Activated naive CD4-positive, alpha-beta T cell (primary cell): Measurements from ENCODE around the gene ACRBP.

Experiments
- DNase-seq, 4 experiments: peaks; one replicate each; lab custom pipeline; 2025; lab: John Stamatoyannopoulos, UW

ACRBP gene

DNA sequence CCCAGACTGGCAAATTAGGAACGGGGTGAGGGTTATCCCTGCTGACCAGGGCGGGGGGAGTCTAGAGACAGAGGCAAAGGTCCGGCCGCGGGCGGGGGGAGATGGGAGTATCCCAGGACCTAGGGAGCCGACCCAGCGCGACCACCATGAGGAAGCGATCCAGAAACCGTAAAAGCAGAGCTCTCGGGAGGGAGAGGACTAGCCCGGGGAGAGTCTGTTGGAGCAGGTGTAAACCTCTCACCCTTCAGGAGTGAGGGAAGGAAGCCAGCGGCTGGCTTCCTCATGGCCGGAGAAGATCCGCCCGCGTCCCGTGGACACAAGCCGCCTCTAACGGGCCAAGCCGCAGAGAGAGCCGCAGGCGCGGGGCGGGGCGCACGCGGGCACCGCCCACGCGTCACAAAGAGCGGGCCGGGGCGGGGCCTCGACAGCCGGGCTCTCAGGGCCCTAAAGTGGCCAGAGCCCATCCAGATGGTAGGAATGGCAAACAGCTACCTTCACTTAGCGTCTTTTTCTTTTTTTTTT lies at the start of gene ACRBP:
ACRBP (minus strand) TSS at position 350 of the 522 bp plus-strand sequence; CDS start at position 284, 66 bp downstream.
- DNase-seq = peak in 1 of 4 experiments; percentile 15

GRCh38 chr12:6695313-6696045 lies 48.2 kb upstream of the ACRBP start:
- DNase-seq = no peak

- no peak for DNase-seq
Measured at GRCh38 chr12:6694701-6695100, 47.5 kb upstream of the ACRBP start.

DNA sequence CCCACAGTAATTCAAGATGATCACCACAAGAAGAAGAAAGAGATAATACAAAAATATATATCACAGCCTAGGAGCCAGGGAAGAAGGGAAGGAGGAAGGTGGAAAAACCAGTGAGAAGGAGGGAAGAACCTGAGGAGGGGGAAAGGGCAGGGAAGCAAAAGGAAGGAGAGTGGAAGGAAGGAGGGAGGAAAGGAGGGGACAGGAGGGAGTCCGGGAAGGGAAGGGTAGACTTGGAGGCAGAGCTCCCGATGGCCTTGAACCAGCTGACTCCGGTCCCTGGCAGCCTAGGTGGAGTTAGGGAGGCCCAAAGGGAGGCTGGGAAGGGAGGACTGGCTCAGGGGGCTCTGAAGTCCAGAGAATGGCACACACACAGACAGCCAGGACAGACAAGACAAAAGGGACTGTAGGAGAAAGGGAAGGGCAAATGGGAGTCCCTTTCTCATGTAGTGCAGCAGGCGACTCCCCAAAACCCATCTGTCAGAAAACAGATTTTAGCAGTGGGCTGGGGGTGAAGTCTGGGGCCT lies 46.7 kb upstream of the ACRBP start:
- DNase-seq = no peak

GRCh38 chr12:6692888-6693287 lies 45.7 kb upstream of the ACRBP start:
- no peak for DNase-seq

- no peak for DNase-seq
Measured at GRCh38 chr12:6691473-6691872, 44.2 kb upstream of the ACRBP start.

- peak; percentile 82 to 92 (median 86) for DNase-seq
Measured at GRCh38 chr12:6688999-6689882, 42.0 kb upstream of the ACRBP start, which contains the start of gene ZNF384. Gene ZNF384 (minus strand): TSS chr12:6689375. CDS start chr12:6679520, 9,855 bp downstream.

GRCh38 chr12:6688543-6688998 lies 41.3 kb upstream of the ACRBP start:
- DNase-seq = peak in 1 of 4 experiments; percentile 39

DNA sequence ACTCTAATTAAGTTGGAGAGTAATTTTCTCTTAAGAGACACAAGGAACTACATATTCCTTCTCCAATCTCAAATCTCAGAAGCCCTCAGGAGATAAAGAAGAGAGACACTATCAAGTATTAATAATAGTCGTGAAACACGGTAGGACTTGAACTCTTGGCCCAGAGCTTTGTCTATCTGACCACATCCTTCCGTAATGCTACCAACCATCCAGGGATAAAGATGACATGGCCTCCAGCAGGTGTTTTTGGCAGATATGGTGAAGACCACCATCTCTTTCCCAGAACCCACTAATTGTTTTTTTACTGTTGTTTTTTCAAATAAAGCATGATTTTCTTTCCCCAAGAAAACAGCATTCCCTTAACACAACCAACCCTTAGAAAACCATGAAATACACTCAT lies 38.6 kb upstream of the ACRBP start:
- no peak for DNase-seq

DNA sequence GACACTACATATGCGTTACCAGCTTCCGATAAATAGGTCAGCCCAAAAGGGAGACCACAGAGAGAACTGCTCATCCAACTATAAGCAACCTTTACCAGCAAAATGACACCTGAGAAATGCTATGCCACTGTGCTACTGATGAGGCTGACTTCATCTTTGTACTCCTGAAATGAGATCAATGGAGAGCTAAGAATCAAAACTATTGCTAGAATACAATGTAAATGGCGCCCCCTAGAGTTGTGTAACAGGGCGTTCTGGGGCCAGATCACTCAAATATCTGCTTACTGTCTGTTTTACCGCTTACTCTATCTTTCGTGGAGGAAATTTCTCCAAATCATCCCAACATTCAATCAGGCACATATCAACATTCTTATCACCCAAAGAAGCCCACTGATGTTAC lies 37.4 kb upstream of the ACRBP start:
- DNase-seq = no peak

DNA sequence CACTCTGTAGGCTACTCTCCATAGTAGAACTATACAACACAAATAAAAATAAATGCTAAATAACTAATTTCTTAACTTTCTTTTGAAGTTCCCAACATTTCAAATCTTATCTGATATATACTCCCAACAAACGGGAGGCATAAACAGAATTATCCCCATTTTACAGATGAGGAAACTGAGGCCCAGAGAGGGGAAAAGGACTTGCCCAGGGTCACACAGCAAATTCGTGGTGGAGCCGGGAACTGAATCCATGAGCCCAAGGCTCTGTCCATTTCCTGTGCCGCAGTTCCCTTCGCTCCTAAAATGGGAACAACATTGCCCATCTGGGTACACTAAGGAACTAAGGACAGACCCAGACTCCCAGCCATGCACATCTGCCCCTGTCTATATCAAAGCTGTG lies 29.7 kb upstream of the ACRBP start:
- no peak for DNase-seq

- DNase-seq = no peak
Measured at GRCh38 chr12:6672143-6672542, 24.9 kb upstream of the ACRBP start.

DNA sequence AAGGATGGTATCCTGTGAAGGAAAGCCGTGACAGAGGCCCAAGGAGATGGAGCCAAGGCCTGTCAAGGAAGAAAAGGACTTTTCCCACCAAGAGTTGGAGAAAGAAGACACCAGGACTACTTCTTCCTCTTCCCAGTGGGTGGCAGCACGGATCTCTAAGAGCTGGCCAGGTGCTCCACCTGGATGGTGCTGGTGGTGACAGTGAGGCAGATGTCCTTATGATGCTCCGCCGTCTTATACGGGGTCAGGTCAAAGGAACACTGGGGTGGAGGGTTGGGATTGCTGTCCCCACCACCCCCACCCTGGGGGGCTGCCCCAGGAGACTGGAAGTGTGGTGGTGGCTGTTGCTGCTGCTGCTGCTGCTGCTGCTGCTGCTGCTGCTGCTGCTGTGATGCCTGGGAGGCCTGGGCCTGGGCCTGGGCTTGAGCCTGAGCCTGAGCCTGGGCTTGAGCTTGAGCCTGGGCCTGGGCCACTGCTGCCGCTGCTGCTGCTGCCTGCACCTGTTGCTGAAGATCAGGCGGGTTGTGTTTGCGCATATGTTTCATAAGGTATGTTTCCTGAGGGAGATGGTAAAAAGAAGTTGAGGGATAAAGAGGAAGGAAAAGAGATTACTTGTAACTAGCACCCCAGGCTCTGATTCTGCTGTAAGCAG lies 20.5 kb upstream of the ACRBP start:
- DNase-seq = no peak

DNA sequence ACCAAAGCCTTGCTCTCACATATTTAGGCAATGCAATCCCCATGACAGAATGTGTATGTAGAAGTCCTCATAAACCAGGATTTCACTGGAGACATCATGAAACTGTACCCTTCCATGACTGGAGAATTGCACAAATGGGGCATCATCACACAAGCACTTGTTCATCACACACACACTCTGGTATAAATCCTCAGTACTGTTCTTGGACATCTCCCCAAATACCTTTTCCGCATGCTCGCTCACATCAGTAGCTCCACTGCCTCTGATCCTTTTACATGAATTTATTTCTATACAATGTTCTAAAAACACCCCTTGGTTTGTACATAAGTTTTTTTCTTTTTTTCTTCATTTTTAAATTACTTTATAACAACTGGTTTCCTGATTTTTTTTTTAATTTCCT lies 19.0 kb upstream of the ACRBP start:
- no peak for DNase-seq

DNA sequence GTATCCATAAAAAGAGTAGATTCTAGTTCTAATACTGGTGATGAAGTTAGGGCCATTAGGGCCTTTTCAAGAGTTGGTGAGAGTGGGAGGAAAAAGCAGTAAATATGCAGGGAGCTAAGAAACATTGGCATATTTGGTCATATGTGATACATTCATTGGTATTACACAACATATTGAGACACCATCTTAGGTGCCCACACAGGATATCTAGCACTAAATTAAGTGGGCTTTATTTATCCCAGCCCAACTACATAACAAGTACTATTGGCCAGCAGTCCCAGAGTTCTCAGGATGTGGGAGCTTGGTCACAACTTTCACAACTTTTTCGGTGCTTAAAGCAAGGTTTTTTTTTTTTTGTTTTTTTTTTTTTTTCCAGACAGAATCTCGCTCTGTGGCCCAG lies 17.7 kb upstream of the ACRBP start:
- no peak for DNase-seq

- peak; percentile 75 to 97 (median 88) for DNase-seq
Measured at GRCh38 chr12:6662906-6663742, 15.9 kb upstream of the ACRBP start, which contains the start of gene ING4. Gene ING4 (minus strand): TSS chr12:6663119. CDS start chr12:6663101, 18 bp downstream.

- DNase-seq = peak in 1 of 4 experiments; percentile 62
Measured at GRCh38 chr12:6662602-6662905, 15.3 kb upstream of the ACRBP start.

GRCh38 chr12:6653987-6654386 lies 6.8 kb upstream of the ACRBP start:
- DNase-seq = no peak

DNA sequence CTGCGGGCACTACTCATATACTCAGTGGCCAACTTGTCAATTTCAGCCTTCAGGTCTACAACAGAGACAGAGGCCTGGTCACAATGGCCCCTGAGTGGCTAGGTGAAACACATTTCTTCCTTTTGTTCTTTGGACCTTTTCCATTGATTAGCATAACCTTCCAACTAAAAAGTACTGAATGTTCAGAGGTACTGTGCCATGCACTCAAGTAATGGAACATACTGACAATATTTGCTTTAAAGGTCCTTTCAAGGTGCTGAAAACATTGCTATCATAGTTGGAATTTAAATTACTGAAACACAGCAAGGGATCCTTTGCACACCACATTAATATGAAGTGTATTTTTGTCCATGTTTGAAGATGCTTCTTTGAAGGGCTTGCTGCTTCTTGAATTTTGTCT lies 6.1 kb upstream of the ACRBP start:
- DNase-seq = no peak

GRCh38 chr12:6652391-6652790 lies 5.2 kb upstream of the ACRBP start:
- no peak for DNase-seq

DNA sequence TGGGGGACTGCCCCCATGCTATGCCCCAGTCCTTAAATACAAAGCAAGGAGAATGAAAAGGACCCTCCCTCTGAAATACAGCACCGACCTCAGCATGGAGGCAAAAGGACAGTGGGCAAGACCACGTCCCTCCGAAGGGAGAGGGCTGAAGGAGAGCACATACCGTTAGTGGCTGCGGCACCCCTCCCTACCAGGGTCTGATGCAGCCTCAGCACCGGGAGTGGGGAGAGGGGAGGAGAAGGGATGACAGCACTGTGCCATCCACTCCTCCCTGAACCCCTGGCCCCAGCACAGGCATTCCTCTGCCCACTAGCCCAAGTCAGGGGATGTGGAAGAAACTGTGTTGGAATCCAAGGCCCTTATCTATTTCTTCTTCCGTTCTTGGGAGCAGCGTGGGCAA lies 3.6 kb upstream of the ACRBP start:
- DNase-seq = no peak
